T-helper 1 cell (primary cell): ENCODE measurements around the gene HMGN4.

ENCODE experiments used
- DNase-seq, 5 donors: peaks; one replicate each; pipeline ENCODE4 v3.0.0-alpha.2; 2012 to 2020

Gene HMGN4

DNA sequence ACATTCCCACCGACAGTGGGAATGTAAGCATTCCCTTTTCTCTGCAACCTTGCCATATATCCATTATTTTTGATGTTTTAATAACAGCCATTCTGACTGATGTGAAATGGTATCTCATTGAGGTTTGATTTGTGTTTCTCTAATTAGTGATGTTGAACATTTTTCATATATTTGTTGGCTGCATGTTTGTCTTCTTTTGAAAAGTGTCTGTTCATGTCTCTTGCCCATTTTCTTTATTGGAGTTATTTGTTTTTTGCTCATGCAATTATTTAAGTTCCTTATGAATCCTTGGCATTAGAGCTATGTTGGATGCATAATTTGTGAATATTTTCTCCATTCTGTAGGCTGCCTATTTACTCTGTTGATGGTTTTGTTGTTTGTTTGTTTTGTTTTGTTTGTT lies 40.6 kb downstream of the HMGN4 start:
- no peak for DNase-seq

DNA sequence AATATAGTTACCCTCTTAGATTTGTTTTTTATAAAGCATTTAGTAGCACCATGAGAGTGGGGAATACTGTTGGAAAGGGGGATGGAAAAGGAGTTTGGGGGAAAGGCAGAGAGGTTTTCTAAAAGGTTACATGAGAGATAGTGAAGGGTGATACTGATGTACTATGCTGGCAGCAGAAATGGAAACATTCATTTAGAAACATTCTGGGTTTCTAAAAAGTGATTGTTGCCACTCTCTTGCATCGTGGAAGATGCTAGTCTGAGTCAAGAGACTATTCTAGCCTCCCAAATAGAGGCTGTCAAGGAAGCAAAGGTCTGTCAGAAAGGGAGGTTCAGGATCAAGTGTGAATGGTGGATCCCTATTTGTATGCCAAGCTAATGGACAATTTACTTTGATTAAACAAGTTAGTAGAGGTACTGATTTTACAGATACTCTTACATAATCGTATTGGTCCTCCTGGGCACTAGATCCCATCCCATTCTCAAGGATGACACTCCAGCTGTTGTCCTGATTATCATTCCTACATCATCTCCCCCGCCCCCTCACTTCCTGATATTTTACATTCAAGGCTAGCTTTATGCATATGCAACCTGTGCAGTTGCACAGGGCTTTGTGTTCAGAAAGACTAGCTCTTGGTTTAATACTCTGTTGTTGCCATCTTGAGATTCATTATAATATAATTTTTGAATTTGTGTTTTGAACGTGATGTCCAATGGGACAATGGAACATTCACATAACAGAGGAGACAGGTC lies 43.2 kb downstream of the HMGN4 start:
- no peak for DNase-seq

DNA sequence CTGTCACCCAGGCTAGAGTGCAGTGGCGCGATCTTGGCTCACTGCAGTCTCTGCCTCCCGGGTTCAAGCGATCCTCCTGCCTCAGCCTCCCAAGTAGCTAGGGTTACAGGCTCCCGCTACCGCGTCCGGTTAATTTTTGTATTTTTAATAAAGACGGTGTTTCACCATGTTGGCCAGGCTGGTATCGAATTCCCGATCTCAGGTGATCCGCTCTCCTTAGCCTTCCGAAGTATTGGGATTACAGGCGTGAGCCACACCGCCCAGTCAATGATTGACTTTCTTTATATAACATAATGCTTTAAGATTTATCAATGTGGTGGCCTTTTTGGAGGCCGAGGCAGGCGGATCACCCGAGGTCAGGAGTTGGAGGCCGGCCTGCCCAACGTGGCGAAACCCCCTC lies 50.8 kb downstream of the HMGN4 start:
- no peak for DNase-seq

DNA sequence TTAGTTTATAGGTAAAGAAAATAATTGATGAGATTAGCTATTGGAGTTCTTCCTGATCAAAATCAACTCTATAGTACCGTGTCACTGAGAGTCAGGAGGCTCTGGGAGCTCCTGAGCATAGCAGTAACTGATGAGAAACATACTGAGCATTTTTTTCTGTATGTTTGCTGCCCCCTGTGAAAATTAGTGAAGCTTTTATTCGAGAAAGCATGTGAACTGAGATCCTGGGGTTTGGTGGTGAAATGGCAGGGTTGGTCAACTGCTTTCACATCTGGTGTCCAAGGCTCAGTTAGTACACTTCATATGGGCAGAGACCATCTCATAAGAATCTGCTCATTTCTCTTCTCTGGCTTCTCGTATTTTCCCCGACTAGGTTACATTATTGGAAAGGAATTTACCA lies 54.5 kb downstream of the HMGN4 start:
- no peak for DNase-seq

- no peak for DNase-seq
These were observed 55.3 kb downstream of the HMGN4 start for GRCh38 chr6:26593278-26594130.

- DNase-seq = no peak
These were observed 55.9 kb downstream of the HMGN4 start for GRCh38 chr6:26594131-26594498.

- DNase-seq = peak in 1 of 5 donors; percentile 51
These were observed 56.8 kb downstream of the HMGN4 start for GRCh38 chr6:26594730-26595632.

GRCh38 chr6:26595669-26596269 lies 57.6 kb downstream of the HMGN4 start:
- peak; percentile 68 to 86 (median 78) for DNase-seq
